ENCODE measurements around the gene PXMP2. TPM values are rescaled to one million over a fixed set of nuclear protein-coding genes. Genes with fewer than 3 reads are reported as not detected.

PXMP2 gene
- total RNA-seq, 1 donor = 19.2 TPM

GRCh38 chr12:132651444-132652100 is 35.8 kb upstream of the PXMP2 start:
- DNase-seq (ENCODE audit: low read depth) = no peak
- TF ChIP-seq CTCF (IDR thresholded peaks at IDR 0.05; ENCODE audit: insufficient read depth, low read length) = no peak
- no peak overlapping the region for H3K4me3 ChIP-seq (ENCODE audit: low read depth, low read length)

GRCh38 chr12:132653567-132654290 is 33.7 kb upstream of the PXMP2 start:
- H3K4me3 ChIP-seq (ENCODE audit: low read depth, low read length) = no peak overlapping the region
- no peak for TF ChIP-seq CTCF (IDR thresholded peaks at IDR 0.05; ENCODE audit: insufficient read depth, low read length)
- peak; percentile 4 for DNase-seq (ENCODE audit: low read depth)

- no peak for DNase-seq (ENCODE audit: low read depth)
- TF ChIP-seq CTCF (IDR thresholded peaks at IDR 0.05; ENCODE audit: insufficient read depth, low read length) = no peak
- no peak overlapping the region for H3K4me3 ChIP-seq (ENCODE audit: low read depth, low read length)
Measured at GRCh38 chr12:132657004-132657727, 30.2 kb upstream of the PXMP2 start.

- DNase-seq (ENCODE audit: low read depth) = no peak
Measured at GRCh38 chr12:132658149-132658894, 29.1 kb upstream of the PXMP2 start.

GRCh38 chr12:132659146-132659545 is 28.2 kb upstream of the PXMP2 start:
- H3K4me3 ChIP-seq (ENCODE audit: low read depth, low read length) = no peak overlapping the region
- no peak for TF ChIP-seq CTCF (IDR thresholded peaks at IDR 0.05; ENCODE audit: insufficient read depth, low read length)
- no peak for DNase-seq (ENCODE audit: low read depth)

More at GRCh38 chr12:132658149-132658894, 29.1 kb upstream of the PXMP2 start:
- H3K4me3 ChIP-seq (ENCODE audit: low read depth, low read length) = no peak overlapping the region
- TF ChIP-seq CTCF (IDR thresholded peaks at IDR 0.05; ENCODE audit: insufficient read depth, low read length) = no peak

- TF ChIP-seq CTCF (IDR thresholded peaks at IDR 0.05; ENCODE audit: insufficient read depth, low read length) = no peak
- DNase-seq (ENCODE audit: low read depth) = no peak
- H3K4me3 ChIP-seq (ENCODE audit: low read depth, low read length) = no peak overlapping the region
Measured at GRCh38 chr12:132660052-132660451, 27.3 kb upstream of the PXMP2 start.

Data from fibroblast of the aortic adventitia (primary cell).